ENCODE results near the gene RPL5. TPM values are rescaled to one million over a fixed set of nuclear protein-coding genes. Genes with fewer than 3 reads are reported as not detected.

RPL5 gene
- total RNA-seq, 1 donor from 2014 or later, result 1,528 TPM

- H3K4me3 Mint-ChIP-seq, result peak overlapping the region; percentile 57
- H3K4me1 Mint-ChIP-seq, result peaks cover 22% of the 10 kb centered on the region
- H3K9me3 Mint-ChIP-seq, result no peaks in the 10 kb centered on the region
- no peak for DNase-seq (ENCODE audit: low read depth, low spot score)
- no peak overlapping the region for H3K27ac Mint-ChIP-seq (ENCODE audit: unreplicated experiment)
- TF ChIP-seq CTCF (conservative IDR thresholded peaks at IDR 0.05), result no peak
- H3K27me3 Mint-ChIP-seq (ENCODE audit: low read depth), result peaks cover 10% of the 10 kb centered on the region
- H3K36me3 Mint-ChIP-seq (ENCODE audit: low read depth), result peaks cover 4% of the 10 kb centered on the region
Measured at GRCh38 chr1:92786111-92786901, 45.5 kb upstream of the RPL5 start.

GRCh38 chr1:92790081-92790480 lies 41.8 kb upstream of the RPL5 start:
- Mint-ChIP-seq H3K4me3 (no peak overlapping the region), H3K4me1 (peaks cover 9% of the 10 kb centered on the region), H3K9me3 (no peaks in the 10 kb centered on the region), H3K27me3 (ENCODE audit: low read depth) (peaks cover 10% of the 10 kb centered on the region), H3K27ac (ENCODE audit: unreplicated experiment) (no peak overlapping the region), H3K36me3 (ENCODE audit: low read depth) (peaks cover 4% of the 10 kb centered on the region)
- no peak for DNase-seq (ENCODE audit: low read depth, low spot score)
- TF ChIP-seq CTCF (conservative IDR thresholded peaks at IDR 0.05), result no peak

GRCh38 chr1:92790867-92791266 lies 41.0 kb upstream of the RPL5 start:
- no peak for TF ChIP-seq CTCF (conservative IDR thresholded peaks at IDR 0.05)
- H3K36me3 Mint-ChIP-seq (ENCODE audit: low read depth), result no peaks in the 10 kb centered on the region
- peaks cover 6% of the 10 kb centered on the region for H3K27me3 Mint-ChIP-seq (ENCODE audit: low read depth)
- peaks cover 4% of the 10 kb centered on the region for H3K4me1 Mint-ChIP-seq
- H3K27ac Mint-ChIP-seq (ENCODE audit: unreplicated experiment), result no peak overlapping the region
- H3K9me3 Mint-ChIP-seq, result no peaks in the 10 kb centered on the region
- no peak overlapping the region for H3K4me3 Mint-ChIP-seq
- no peak for DNase-seq (ENCODE audit: low read depth, low spot score)

GRCh38 chr1:92791487-92792066 lies 40.3 kb upstream of the RPL5 start:
- no peak for TF ChIP-seq CTCF (conservative IDR thresholded peaks at IDR 0.05)
- DNase-seq (ENCODE audit: low read depth, low spot score), result no peak
- Mint-ChIP-seq H3K27me3 (ENCODE audit: low read depth) (peaks cover 3% of the 10 kb centered on the region), H3K9me3 (no peaks in the 10 kb centered on the region), H3K4me1 (peaks cover 1% of the 10 kb centered on the region), H3K36me3 (ENCODE audit: low read depth) (no peaks in the 10 kb centered on the region), H3K4me3 (no peak overlapping the region), H3K27ac (ENCODE audit: unreplicated experiment) (no peak overlapping the region)

- Mint-ChIP-seq H3K4me1 (peaks cover under 1% of the 10 kb centered on the region), H3K27ac (ENCODE audit: unreplicated experiment) (no peak overlapping the region), H3K4me3 (no peak overlapping the region), H3K9me3 (no peaks in the 10 kb centered on the region), H3K36me3 (ENCODE audit: low read depth) (no peaks in the 10 kb centered on the region), H3K27me3 (ENCODE audit: low read depth) (no peaks in the 10 kb centered on the region)
- DNase-seq (ENCODE audit: low read depth, low spot score), result no peak
- TF ChIP-seq CTCF (conservative IDR thresholded peaks at IDR 0.05), result no peak
Measured at GRCh38 chr1:92792340-92792782, 39.5 kb upstream of the RPL5 start.

Measured in neural crest cell (in vitro differentiated cells).